GM23338 (cell line): Measurements from ENCODE around the gene EHF.

Experiments
- EZH2 ChIP-seq: fragments of 200-600 bp; sonication (generic); IDR thresholded peaks from one replicate; pipeline ENCODE4 v1.8.0; 2017; ENCODE audit warnings: antibody characterized with exemption, mild to moderate bottlenecking, low read depth; ENCODE audit not compliant: unreplicated experiment
- EZH2phosphoT487 ChIP-seq: fragments of 200-600 bp; sonication (generic); IDR thresholded peaks from one replicate; pipeline ENCODE4 v1.8.1; 2018; ENCODE audit warnings: antibody characterized with exemption; ENCODE audit not compliant: unreplicated experiment
- POLR2AphosphoS5 ChIP-seq: IDR thresholded peaks from 2 replicates; pipeline ENCODE4 v1.6.1; 2016; ENCODE audit warnings: antibody characterized with exemption, low read depth
- ZNF114 ChIP-seq: fragments of 250-450 bp; sonication (Bioruptor Pico); IDR thresholded peaks from 2 replicates; pipeline ENCODE4 v1.5.0; 2020; ENCODE audit warnings: mild to moderate bottlenecking, moderate library complexity
- TF ChIP-seq, protein P1 (sequence below), 2 experiments: fragments of 200-600 bp in 1 of 2; sonication (generic) in 1 of 2; conservative IDR thresholded peaks; 2 replicates each; pipeline versions ENCODE4 v1.5.1 to v1.6.1; 2016 to 2017; ENCODE audit warnings: antibody characterized with exemption in 2 of 2, low read depth in 2 of 2, mild to moderate bottlenecking in 2 of 2, moderate library complexity in 1 of 2
- TF ChIP-seq, protein P2 (sequence below): IDR thresholded peaks from one replicate; pipeline ENCODE4 v1.6.1; 2018; ENCODE audit warnings: antibody characterized with exemption; ENCODE audit not compliant: unreplicated experiment

DNA sequence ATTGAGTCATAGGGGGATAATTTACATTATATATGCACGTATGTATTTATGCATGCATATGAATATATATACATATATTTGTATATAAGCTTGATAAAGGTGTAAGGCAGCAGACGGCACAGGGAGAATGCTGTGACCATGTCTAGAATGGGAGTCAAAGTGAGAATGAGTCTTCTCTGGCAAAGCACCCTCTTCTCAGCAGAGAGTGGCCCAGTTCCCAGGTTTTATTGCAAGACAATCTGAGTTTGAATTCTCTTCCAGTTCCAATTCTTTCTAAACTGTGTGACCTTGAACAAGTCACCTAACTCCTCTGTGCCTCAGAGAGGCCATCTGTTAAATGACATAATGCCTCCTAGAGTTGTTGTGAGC, 13.8 kb downstream of the EHF start:
- TF ChIP-seq, protein P1, sequence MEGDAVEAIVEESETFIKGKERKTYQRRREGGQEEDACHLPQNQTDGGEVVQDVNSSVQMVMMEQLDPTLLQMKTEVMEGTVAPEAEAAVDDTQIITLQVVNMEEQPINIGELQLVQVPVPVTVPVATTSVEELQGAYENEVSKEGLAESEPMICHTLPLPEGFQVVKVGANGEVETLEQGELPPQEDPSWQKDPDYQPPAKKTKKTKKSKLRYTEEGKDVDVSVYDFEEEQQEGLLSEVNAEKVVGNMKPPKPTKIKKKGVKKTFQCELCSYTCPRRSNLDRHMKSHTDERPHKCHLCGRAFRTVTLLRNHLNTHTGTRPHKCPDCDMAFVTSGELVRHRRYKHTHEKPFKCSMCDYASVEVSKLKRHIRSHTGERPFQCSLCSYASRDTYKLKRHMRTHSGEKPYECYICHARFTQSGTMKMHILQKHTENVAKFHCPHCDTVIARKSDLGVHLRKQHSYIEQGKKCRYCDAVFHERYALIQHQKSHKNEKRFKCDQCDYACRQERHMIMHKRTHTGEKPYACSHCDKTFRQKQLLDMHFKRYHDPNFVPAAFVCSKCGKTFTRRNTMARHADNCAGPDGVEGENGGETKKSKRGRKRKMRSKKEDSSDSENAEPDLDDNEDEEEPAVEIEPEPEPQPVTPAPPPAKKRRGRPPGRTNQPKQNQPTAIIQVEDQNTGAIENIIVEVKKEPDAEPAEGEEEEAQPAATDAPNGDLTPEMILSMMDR (conservative IDR thresholded peaks at IDR 0.05; ENCODE audit: low read depth in 2 of 2) = no peak
- no peak for TF ChIP-seq EZH2
- TF ChIP-seq POLR2AphosphoS5 = no peak
- no peak for TF ChIP-seq EZH2phosphoT487
- TF ChIP-seq, protein P2, sequence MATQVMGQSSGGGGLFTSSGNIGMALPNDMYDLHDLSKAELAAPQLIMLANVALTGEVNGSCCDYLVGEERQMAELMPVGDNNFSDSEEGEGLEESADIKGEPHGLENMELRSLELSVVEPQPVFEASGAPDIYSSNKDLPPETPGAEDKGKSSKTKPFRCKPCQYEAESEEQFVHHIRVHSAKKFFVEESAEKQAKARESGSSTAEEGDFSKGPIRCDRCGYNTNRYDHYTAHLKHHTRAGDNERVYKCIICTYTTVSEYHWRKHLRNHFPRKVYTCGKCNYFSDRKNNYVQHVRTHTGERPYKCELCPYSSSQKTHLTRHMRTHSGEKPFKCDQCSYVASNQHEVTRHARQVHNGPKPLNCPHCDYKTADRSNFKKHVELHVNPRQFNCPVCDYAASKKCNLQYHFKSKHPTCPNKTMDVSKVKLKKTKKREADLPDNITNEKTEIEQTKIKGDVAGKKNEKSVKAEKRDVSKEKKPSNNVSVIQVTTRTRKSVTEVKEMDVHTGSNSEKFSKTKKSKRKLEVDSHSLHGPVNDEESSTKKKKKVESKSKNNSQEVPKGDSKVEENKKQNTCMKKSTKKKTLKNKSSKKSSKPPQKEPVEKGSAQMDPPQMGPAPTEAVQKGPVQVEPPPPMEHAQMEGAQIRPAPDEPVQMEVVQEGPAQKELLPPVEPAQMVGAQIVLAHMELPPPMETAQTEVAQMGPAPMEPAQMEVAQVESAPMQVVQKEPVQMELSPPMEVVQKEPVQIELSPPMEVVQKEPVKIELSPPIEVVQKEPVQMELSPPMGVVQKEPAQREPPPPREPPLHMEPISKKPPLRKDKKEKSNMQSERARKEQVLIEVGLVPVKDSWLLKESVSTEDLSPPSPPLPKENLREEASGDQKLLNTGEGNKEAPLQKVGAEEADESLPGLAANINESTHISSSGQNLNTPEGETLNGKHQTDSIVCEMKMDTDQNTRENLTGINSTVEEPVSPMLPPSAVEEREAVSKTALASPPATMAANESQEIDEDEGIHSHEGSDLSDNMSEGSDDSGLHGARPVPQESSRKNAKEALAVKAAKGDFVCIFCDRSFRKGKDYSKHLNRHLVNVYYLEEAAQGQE = no peak
- no peak for TF ChIP-seq ZNF114
